Prostate gland (tissue), 2 donors: ENCODE measurements around the gene ZNF624.
A peak's percentile ranks its signal among the peaks of the same experiment; 100 is the strongest.

Experiments
- POLR2A ChIP-seq: fragments of 450-650 bp; IDR thresholded peaks from one replicate; pipeline ENCODE4 v1.6.1; 2016; ENCODE audit warnings: antibody characterized with exemption, mild to moderate bottlenecking
- POLR2AphosphoS5 ChIP-seq: sonication (generic); formaldehyde crosslinking; IDR thresholded peaks from one replicate; pipeline ENCODE4 v1.6.1; 2017; ENCODE audit warnings: antibody characterized with exemption
- TF ChIP-seq, protein P1 (sequence below), 4 experiments: fragments of 200-600 bp in 2 of 4; fragments of 450-650 bp in 2 of 4; sonication (generic) in 2 of 4; IDR thresholded peaks; 1 replicate in 3 of 4; 2 replicates in 1 of 4; pipeline ENCODE4 v1.5.1; 2016 to 2019; ENCODE audit warnings: antibody characterized with exemption in 4 of 4, mild to moderate bottlenecking in 2 of 4, moderate library complexity in 2 of 4

DNA sequence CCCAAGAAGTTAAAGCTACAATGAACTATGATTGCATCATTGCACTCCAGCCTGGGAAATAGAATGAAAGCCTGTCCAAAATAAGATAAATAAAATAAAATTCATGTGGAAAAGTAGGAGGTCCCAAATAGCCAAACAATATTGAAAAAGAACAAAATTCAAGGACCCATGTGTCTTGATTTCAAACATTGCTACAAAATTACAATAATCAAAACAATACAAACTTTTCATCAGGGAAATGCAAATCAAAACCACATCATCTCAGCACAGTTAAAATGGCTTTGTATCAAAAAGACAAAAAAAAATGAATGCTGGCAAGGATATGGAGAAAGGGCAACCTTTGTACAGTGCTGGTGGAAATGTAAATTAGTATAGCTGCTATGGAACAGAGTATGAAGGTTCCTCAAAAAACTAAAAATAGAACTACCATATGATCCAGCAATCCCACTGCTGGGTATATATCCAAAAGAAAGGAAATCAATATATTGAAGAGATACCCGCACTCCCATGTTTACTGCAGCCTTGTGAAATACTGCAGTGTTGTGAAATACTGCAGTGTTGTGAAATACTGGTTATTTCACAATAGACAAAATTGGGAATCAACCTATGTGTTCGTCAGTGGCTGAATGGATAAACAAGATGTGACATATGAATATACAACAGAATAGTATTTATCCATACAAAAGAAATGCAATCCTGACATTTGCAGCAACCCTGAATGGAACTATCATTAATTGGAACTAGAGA is 60.1 kb downstream of the ZNF624 start:
- TF ChIP-seq, protein P1, sequence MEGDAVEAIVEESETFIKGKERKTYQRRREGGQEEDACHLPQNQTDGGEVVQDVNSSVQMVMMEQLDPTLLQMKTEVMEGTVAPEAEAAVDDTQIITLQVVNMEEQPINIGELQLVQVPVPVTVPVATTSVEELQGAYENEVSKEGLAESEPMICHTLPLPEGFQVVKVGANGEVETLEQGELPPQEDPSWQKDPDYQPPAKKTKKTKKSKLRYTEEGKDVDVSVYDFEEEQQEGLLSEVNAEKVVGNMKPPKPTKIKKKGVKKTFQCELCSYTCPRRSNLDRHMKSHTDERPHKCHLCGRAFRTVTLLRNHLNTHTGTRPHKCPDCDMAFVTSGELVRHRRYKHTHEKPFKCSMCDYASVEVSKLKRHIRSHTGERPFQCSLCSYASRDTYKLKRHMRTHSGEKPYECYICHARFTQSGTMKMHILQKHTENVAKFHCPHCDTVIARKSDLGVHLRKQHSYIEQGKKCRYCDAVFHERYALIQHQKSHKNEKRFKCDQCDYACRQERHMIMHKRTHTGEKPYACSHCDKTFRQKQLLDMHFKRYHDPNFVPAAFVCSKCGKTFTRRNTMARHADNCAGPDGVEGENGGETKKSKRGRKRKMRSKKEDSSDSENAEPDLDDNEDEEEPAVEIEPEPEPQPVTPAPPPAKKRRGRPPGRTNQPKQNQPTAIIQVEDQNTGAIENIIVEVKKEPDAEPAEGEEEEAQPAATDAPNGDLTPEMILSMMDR (IDR thresholded peaks at IDR 0.05): no peak
- TF ChIP-seq POLR2A (no peak), POLR2AphosphoS5 (peak; percentile 21)
